Esophagus squamous epithelium (tissue), 4 donors: ENCODE data around the gene RPS27A.

Experiments used
- CTCF ChIP-seq, 6 experiments: fragments of 450-650 bp in 4 of 6; fragments of 200-600 bp in 2 of 6; sonication (generic) in 2 of 6; IDR thresholded peaks; one replicate each; pipeline ENCODE4 v1.5.1; 2016 to 2019; ENCODE audit warnings: antibody characterized with exemption in 6 of 6, mild to moderate bottlenecking in 4 of 6, moderate library complexity in 4 of 6
- POLR2A ChIP-seq, 4 donors: fragments of 450-650 bp; IDR thresholded peaks; one replicate each; pipeline ENCODE4 v1.6.1; 2017; ENCODE audit warnings: antibody characterized with exemption in 4 of 4, mild to moderate bottlenecking in 4 of 4, moderate library complexity in 3 of 4

- TF ChIP-seq CTCF (IDR thresholded peaks at IDR 0.05) (no peak), POLR2A (IDR thresholded peaks at IDR 0.05) (no peak)
Measured at GRCh38 chr2:55235724-55236538, 3.4 kb downstream of the RPS27A start.
